ENCODE data around the gene CCR6.

- no peak for TF ChIP-seq CTCF (IDR thresholded peaks at IDR 0.05)
- TF ChIP-seq POLR2A (IDR thresholded peaks at IDR 0.05) = no peak
These were observed 30.1 kb upstream of the CCR6 start for GRCh38 chr6:167092672-167093339.
